ENCODE results near the gene TM6SF1.

GRCh38 chr15:83104141-83104540 lies 3.3 kb upstream of the TM6SF1 start:
- TF ChIP-seq CTCF (optimal IDR thresholded peaks at IDR 0.05 in 1 of 3, IDR thresholded peaks at IDR 0.05 in 1 of 3, conservative IDR thresholded peaks at IDR 0.05 in 1 of 3; ENCODE audit: extremely low read depth in 1 of 3, insufficient read depth in 2 of 3, low read length in 3 of 3) (no peak), EZH2 (IDR thresholded peaks at IDR 0.05; ENCODE audit: low read length) (no peak)
